Neural progenitor cell (in vitro differentiated cells): ENCODE results near the gene CERS1. TPM values are rescaled to one million over a fixed set of nuclear protein-coding genes. Genes with fewer than 3 reads are reported as not detected.

Source experiments
- DNase-seq: peaks from one replicate; pipeline ENCODE4 v3.0.0-alpha.2; 2016; ENCODE audit warnings: low spot score
- H2AFZ ChIP-seq: fragments of 200-600 bp; sonication (generic); replicated peaks from 2 replicates; pipeline ENCODE4 v1.6.1; 2016; ENCODE audit warnings: antibody characterized with exemption
- H3F3A ChIP-seq: fragments of 200-600 bp; sonication (generic); 2 replicates; pipeline ENCODE4 v1.6.1; 2016; ENCODE audit warnings: antibody characterized with exemption, low read depth
- H3K27ac ChIP-seq: fragments of 200-600 bp; sonication (generic); 2 replicates; pipeline ENCODE4 v1.5.1; 2016; ENCODE audit warnings: mild to moderate bottlenecking
- H3K27me3 ChIP-seq: fragments of 200-600 bp; sonication (generic); 2 replicates; pipeline ENCODE4 v1.6.1; 2016; ENCODE audit warnings: mild to moderate bottlenecking, moderate library complexity
- H3K36me3 ChIP-seq: fragments of 200-600 bp; sonication (generic); 2 replicates; pipeline ENCODE4 v1.5.1; 2016
- H3K4me1 ChIP-seq: fragments of 200-600 bp; sonication (generic); 2 replicates; pipeline ENCODE4 v1.6.1; 2016; ENCODE audit warnings: mixed run types
- H3K4me2 ChIP-seq: fragments of 200-600 bp; sonication (generic); 2 replicates; pipeline ENCODE4 v1.6.1; 2016
- H3K4me3 ChIP-seq: fragments of 200-600 bp; sonication (generic); 2 replicates; pipeline ENCODE4 v1.5.1; 2016
- H3K79me2 ChIP-seq: fragments of 200-600 bp; sonication (generic); 2 replicates; pipeline ENCODE4 v1.6.1; 2016; ENCODE audit warnings: low read depth
- H3K9ac ChIP-seq: fragments of 200-600 bp; sonication (generic); 2 replicates; pipeline ENCODE4 v1.6.1; 2016
- H3K9me3 ChIP-seq: fragments of 200-600 bp; sonication (generic); 2 replicates; pipeline ENCODE4 v1.5.1; 2016; ENCODE audit warnings: low read depth
- H4K20me1 ChIP-seq: fragments of 200-600 bp; sonication (generic); 2 replicates; pipeline ENCODE4 v1.6.1; 2016; ENCODE audit warnings: low read depth
- H3K27ac Mint-ChIP-seq: 3 replicates; pipeline ENCODE4 v1.8.0; 2021; ENCODE audit warnings: mixed read lengths
- H3K27me3 Mint-ChIP-seq: 2 replicates; pipeline ENCODE4 v1.8.0; 2022; ENCODE audit warnings: low read depth, mild to moderate bottlenecking, inconsistent platforms, moderate library complexity, mixed read lengths; ENCODE audit not compliant: insufficient read depth
- H3K36me3 Mint-ChIP-seq: 3 replicates; pipeline ENCODE4 v1.8.0; 2021; ENCODE audit warnings: mixed read lengths
- H3K4me1 Mint-ChIP-seq: 3 replicates; pipeline ENCODE4 v1.8.0; 2021; ENCODE audit warnings: mixed read lengths
- H3K4me3 Mint-ChIP-seq: 3 replicates; pipeline ENCODE4 v1.8.0; 2021; ENCODE audit warnings: mild to moderate bottlenecking, moderate library complexity, mixed read lengths
- H3K9me3 Mint-ChIP-seq: 3 replicates; pipeline ENCODE4 v1.8.0; 2020; ENCODE audit warnings: mixed read lengths
- EZH2 ChIP-seq: fragments of 200-600 bp; sonication (generic); IDR thresholded peaks from 2 replicates; pipeline ENCODE4 v1.6.1; 2017; ENCODE audit warnings: antibody characterized with exemption, mild to moderate bottlenecking, moderate library complexity
- EZH2phosphoT487 ChIP-seq: fragments of 200-600 bp; sonication (generic); IDR thresholded peaks from 2 replicates; pipeline ENCODE4 v1.6.1; 2017; ENCODE audit warnings: antibody characterized with exemption
- total RNA-seq: library from RNA; depleted of rRNA; stranded (reverse); fragments of >200 nt; gene quantifications from 2 replicates; pipeline ENCODE4 v1.2.3, GENCODE V29; 2015; ENCODE audit warnings: low replicate concordance
- TF ChIP-seq, protein P1 (sequence below): fragments of 200-600 bp; sonication (generic); IDR thresholded peaks from 2 replicates; pipeline ENCODE4 v1.5.1; 2017; ENCODE audit warnings: antibody characterized with exemption, mild to moderate bottlenecking

CERS1 gene
- total RNA-seq, 1 donor from 2014 or later = 1.9 TPM

DNA sequence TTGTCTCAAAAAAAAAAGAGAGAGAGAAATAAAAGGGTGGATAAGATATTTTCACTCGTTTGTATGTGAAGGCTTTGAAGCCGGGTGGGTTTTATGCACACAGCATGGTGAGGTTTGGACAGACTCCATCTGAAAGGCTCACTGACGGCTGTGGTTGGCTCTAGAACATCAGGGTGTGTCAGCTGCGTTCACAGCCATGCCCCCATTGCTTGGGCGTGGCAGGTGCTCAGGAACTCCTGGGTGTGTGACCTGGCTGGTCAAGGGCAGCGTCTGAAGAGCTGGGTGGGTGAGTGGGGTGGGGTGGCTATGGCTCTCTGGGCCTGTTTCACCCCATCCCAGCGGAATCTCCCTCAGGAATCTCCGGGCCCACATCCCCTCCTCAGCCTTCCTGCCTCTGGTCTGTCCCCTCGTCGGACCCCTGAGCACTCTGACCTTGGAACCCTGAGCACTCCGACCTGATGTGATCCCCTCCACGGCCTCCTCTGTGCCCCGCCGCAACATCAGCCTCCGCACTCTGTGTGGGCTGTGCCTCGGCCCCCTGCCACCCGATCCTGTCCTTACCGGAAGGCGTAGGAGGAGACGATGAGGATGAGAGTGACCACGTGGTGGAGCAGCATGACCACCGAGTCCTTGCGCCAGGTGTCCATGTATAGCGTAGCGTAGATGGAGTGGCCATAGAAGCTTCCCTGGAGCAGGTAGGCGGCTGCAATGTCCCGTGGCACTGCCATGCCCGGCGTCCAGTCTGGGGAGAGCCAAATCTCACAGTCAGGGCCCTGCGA lies 12.2 kb downstream of the CERS1 start:
- no peaks in the 10 kb centered on the region for H3K9me3 Mint-ChIP-seq
- H3K27ac Mint-ChIP-seq = no peak overlapping the region
- Histone ChIP-seq H3K4me3 (no peak overlapping the region), H2AFZ (no peak overlapping the region), H3K4me1 (no peaks in the 10 kb centered on the region), H3K27me3 (no peaks in the 10 kb centered on the region), H3K79me2 (no peaks in the 10 kb centered on the region), H3K36me3 (no peaks in the 10 kb centered on the region), H3F3A (no peaks in the 10 kb centered on the region), H3K9ac (no peak overlapping the region), H4K20me1 (peaks cover 8% of the 10 kb centered on the region), H3K9me3 (no peaks in the 10 kb centered on the region), H3K27ac (no peak overlapping the region), H3K4me2 (no peak overlapping the region)
- no peak for TF ChIP-seq EZH2
- no peak for TF ChIP-seq EZH2phosphoT487
- TF ChIP-seq, protein P1, sequence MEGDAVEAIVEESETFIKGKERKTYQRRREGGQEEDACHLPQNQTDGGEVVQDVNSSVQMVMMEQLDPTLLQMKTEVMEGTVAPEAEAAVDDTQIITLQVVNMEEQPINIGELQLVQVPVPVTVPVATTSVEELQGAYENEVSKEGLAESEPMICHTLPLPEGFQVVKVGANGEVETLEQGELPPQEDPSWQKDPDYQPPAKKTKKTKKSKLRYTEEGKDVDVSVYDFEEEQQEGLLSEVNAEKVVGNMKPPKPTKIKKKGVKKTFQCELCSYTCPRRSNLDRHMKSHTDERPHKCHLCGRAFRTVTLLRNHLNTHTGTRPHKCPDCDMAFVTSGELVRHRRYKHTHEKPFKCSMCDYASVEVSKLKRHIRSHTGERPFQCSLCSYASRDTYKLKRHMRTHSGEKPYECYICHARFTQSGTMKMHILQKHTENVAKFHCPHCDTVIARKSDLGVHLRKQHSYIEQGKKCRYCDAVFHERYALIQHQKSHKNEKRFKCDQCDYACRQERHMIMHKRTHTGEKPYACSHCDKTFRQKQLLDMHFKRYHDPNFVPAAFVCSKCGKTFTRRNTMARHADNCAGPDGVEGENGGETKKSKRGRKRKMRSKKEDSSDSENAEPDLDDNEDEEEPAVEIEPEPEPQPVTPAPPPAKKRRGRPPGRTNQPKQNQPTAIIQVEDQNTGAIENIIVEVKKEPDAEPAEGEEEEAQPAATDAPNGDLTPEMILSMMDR = no peak
- H3K4me1 Mint-ChIP-seq = no peaks in the 10 kb centered on the region
- DNase-seq = no peak
- H3K4me3 Mint-ChIP-seq = no peak overlapping the region
- peaks cover 2% of the 10 kb centered on the region for H3K27me3 Mint-ChIP-seq
- peaks cover 13% of the 10 kb centered on the region for H3K36me3 Mint-ChIP-seq

DNA sequence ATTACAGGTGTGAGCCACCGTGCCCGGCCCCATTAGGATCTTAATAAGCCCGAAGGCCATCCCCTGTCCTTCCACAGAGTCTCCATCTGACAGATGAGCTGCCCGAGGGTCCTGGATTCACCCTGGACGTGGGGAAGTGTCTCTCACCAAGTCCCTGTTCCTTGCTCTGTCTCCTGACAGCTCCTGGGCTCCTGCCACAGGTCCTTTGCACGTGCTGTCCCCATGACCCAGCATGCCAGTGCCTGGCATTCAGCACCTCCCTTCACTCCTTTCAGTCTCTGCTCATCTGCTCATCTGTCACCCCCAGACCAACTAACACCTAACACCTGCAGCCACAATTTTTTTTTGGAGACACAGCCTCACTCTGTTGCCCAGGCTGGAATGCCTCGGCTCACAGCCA lies 14.5 kb downstream of the CERS1 start:
- Histone ChIP-seq H3K9me3 (no peaks in the 10 kb centered on the region), H4K20me1 (peaks cover under 1% of the 10 kb centered on the region), H3K4me1 (no peaks in the 10 kb centered on the region), H3F3A (no peaks in the 10 kb centered on the region), H3K79me2 (no peaks in the 10 kb centered on the region), H3K27ac (no peak overlapping the region), H2AFZ (no peak overlapping the region), H3K36me3 (no peaks in the 10 kb centered on the region), H3K4me3 (no peak overlapping the region), H3K27me3 (no peaks in the 10 kb centered on the region), H3K4me2 (no peak overlapping the region), H3K9ac (no peak overlapping the region)
- H3K4me1 Mint-ChIP-seq = no peaks in the 10 kb centered on the region
- H3K27ac Mint-ChIP-seq = no peak overlapping the region
- peaks cover 24% of the 10 kb centered on the region for H3K36me3 Mint-ChIP-seq
- TF ChIP-seq, protein P1 = no peak
- TF ChIP-seq EZH2phosphoT487 (no peak), EZH2 (no peak)
- H3K4me3 Mint-ChIP-seq = no peak overlapping the region
- H3K27me3 Mint-ChIP-seq = no peaks in the 10 kb centered on the region
- DNase-seq = no peak
- peaks cover 6% of the 10 kb centered on the region for H3K9me3 Mint-ChIP-seq

GRCh38 chr19:18879579-18880373 lies 16.2 kb downstream of the CERS1 start:
- no peak for TF ChIP-seq EZH2phosphoT487
- TF ChIP-seq EZH2 = no peak
- TF ChIP-seq, protein P1 = no peak
- DNase-seq = peak; percentile 36
- no peaks in the 10 kb centered on the region for H3K36me3 ChIP-seq
- H3F3A ChIP-seq = no peaks in the 10 kb centered on the region
- H3K27me3 Mint-ChIP-seq = no peaks in the 10 kb centered on the region
- no peaks in the 10 kb centered on the region for H3K9me3 ChIP-seq
- H3K27me3 ChIP-seq = no peaks in the 10 kb centered on the region
- H4K20me1 ChIP-seq = peaks cover 4% of the 10 kb centered on the region
- no peaks in the 10 kb centered on the region for H3K79me2 ChIP-seq
- H3K36me3 Mint-ChIP-seq = peaks cover 32% of the 10 kb centered on the region
- no peak overlapping the region for H3K27ac Mint-ChIP-seq
- no peak overlapping the region for H3K9ac ChIP-seq
- no peak overlapping the region for H3K4me3 ChIP-seq
- H3K9me3 Mint-ChIP-seq = peaks cover 6% of the 10 kb centered on the region
- H3K27ac ChIP-seq = no peak overlapping the region
- H3K4me1 Mint-ChIP-seq = no peaks in the 10 kb centered on the region
- no peak overlapping the region for H2AFZ ChIP-seq
- H3K4me3 Mint-ChIP-seq = no peak overlapping the region
- H3K4me1 ChIP-seq = no peaks in the 10 kb centered on the region
- no peak overlapping the region for H3K4me2 ChIP-seq
